Ovary (tissue), 9 donors: ENCODE measurements around the gene AP5S1. TPM values are rescaled to one million over a fixed set of nuclear protein-coding genes. Genes with fewer than 3 reads are reported as not detected.

ENCODE experiments used
- DNase-seq, 5 donors: peaks; one replicate each; pipeline ENCODE4 v3.0.0-alpha.2; 2019 to 2020
- H3K27ac ChIP-seq, 2 donors: fragments of 200-600 bp; one replicate each; pipeline versions ENCODE4 v1.5.1 to v1.8.0; 2019 to 2022
- H3K27me3 ChIP-seq: fragments of 200-600 bp; one replicate; pipeline ENCODE4 v1.8.0; 2022
- H3K36me3 ChIP-seq: fragments of 200-600 bp; sonication (generic); one replicate; pipeline ENCODE4 v1.5.1; 2019
- H3K4me1 ChIP-seq: one replicate; pipeline ENCODE4 v1.8.1; 2013; ENCODE audit warnings: mild to moderate bottlenecking, moderate library complexity; ENCODE audit not compliant: insufficient read depth
- H3K4me3 ChIP-seq: fragments of 200-600 bp; sonication (generic); one replicate; pipeline ENCODE4 v1.5.1; 2017
- H3K9me3 ChIP-seq, 2 donors: fragments of 200-600 bp in 1 of 2; sonication (generic) in 1 of 2; one replicate each; pipeline versions ENCODE4 v1.5.1 to v1.8.1; 2013 to 2019; ENCODE audit warnings: mild to moderate bottlenecking in 1 of 2, moderate library complexity in 1 of 2
- EP300 ChIP-seq: sonication (generic); formaldehyde crosslinking; IDR thresholded peaks from one replicate; pipeline ENCODE4 v1.6.1; 2017; ENCODE audit warnings: antibody characterized with exemption
- POLR2A ChIP-seq: fragments of 450-650 bp; IDR thresholded peaks from one replicate; pipeline ENCODE4 v1.6.1; 2017; ENCODE audit warnings: antibody characterized with exemption, mild to moderate bottlenecking, moderate library complexity
- WGBS, 3 donors: extraction: QIAGEN DNeasy Blood & Tissue Kit in 1 of 3; methylation state at CpG; one replicate each; pipeline versions ENCODE4 v1.1.5 to v1.1.7; 2013 to 2017; 5-methylcytosine and 5-hydroxymethylcytosine counted together
- intact Hi-C, 4 donors: fragments of 100-400 bp; cut with DNase I; formaldehyde crosslinking; loops; one replicate each; pipeline versions ENCODE4 v1.11.0 to v1.15.1; 2022 to 2023
- polyA plus RNA-seq, 2 donors: library from polyadenylated mRNA; stranded (reverse); fragments of 200-250 nt in 1 of 2; fragments of 350-450 nt in 1 of 2; fragmentation: Illumina TruSeq in 1 of 2; extraction: RNeasy Lipid Tissue Mini Kit (QIAGEN cat#74804) in 1 of 2; gene quantifications; one replicate each; pipeline ENCODE4 v1.2.3, GENCODE V29; 2013 to 2014
- total RNA-seq, 7 donors: library from RNA; depleted of rRNA in 2 of 7; stranded (reverse); fragments of >200 nt in 2 of 7; fragmentation: NEBNext Ultra II Directional in 3 of 7; extraction: Animal tissue kit (Norgen Biotek cat#: 25700) in 3 of 7; gene quantifications; one replicate each; pipeline versions ENCODE4 v1.1.0 to v1.2.4, GENCODE V29; 2016 to 2023
- TF ChIP-seq, protein P1 (sequence below), 3 donors: fragments of 450-650 bp in 2 of 3; fragments of 200-600 bp in 1 of 3; IDR thresholded peaks; one replicate each; pipeline versions ENCODE4 v1.5.1 to v1.8.0; 2016 to 2022; ENCODE audit warnings: antibody characterized with exemption in 3 of 3, mild to moderate bottlenecking in 1 of 3
- donor health status: DM: no; HTN: no; CAD: no; lungs with moderate emphysema.
- donor health status: DM: no; HTN: no; CAD: no.
- donor health status: Bipolar disorder and iron deficiency.
- donor health status: DM: yes; HTN: yes; CAD: no.
- donor health status: DM: no; HTN: no; CAD: no.
- donor health status: DM: yes; HTN: yes; CAD: no.

AP5S1 gene
- total and polyA plus RNA-seq, 9 donors = 2.9 to 15.3 (median 10.4) TPM

DNA sequence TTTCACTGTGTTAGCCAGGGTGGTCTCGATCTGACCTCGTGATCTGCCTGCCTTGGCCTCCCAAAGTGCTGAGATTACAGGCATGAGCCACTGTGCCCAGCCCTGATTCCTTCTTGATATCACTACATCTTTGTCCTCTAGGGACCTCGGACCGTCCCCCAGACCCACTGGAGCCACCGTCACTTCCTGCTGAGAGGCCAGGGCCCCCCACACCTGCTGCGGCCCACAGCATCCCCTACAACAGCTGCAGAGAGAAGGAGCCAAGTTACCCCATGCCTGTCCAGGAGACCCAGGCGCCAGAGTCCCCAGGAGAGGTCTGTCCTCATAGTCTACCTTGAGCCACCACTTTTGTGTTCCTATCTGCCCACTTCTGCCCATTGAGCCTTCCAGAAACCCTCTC, 40.8 kb downstream of the AP5S1 start:
- WGBS, 3 donors = 93 to 98% (median 94%) methylated on average over 7 of the region's 7 CpGs
- H3K27me3 ChIP-seq = no peaks in the 10 kb centered on the region
- no peak overlapping the region for H3K27ac ChIP-seq
- DNase-seq = no peak
- H3K9me3 ChIP-seq = no peaks in the 10 kb centered on the region
- no peaks in the 10 kb centered on the region for H3K36me3 ChIP-seq
- H3K4me3 ChIP-seq = no peak overlapping the region
- TF ChIP-seq, protein P1, sequence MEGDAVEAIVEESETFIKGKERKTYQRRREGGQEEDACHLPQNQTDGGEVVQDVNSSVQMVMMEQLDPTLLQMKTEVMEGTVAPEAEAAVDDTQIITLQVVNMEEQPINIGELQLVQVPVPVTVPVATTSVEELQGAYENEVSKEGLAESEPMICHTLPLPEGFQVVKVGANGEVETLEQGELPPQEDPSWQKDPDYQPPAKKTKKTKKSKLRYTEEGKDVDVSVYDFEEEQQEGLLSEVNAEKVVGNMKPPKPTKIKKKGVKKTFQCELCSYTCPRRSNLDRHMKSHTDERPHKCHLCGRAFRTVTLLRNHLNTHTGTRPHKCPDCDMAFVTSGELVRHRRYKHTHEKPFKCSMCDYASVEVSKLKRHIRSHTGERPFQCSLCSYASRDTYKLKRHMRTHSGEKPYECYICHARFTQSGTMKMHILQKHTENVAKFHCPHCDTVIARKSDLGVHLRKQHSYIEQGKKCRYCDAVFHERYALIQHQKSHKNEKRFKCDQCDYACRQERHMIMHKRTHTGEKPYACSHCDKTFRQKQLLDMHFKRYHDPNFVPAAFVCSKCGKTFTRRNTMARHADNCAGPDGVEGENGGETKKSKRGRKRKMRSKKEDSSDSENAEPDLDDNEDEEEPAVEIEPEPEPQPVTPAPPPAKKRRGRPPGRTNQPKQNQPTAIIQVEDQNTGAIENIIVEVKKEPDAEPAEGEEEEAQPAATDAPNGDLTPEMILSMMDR (IDR thresholded peaks at IDR 0.05) = no peak
- no peak for TF ChIP-seq EP300
- no peak for TF ChIP-seq POLR2A
- intact Hi-C loops = no loop called here
- H3K4me1 ChIP-seq = no peaks in the 10 kb centered on the region

DNA sequence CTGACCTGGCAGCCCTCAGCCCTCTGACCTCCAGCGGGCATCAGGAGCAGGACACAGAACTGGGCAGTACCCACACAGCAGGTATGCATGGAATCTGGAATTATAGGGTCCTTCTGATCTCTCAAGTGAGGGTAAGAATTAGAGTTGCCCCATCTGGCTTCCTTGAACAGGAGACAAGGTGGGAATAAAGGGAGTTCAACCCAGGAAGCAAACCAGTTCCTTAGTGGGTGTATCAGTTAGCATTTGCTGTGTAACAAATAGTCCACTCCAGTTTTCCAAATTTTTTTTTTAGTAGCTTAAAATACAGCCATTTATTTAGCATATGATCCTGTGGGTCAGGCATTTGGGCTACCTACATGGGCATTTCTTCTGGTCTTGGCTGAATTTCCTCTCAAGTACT, 42.0 kb downstream of the AP5S1 start:
- no peaks in the 10 kb centered on the region for H3K27me3 ChIP-seq
- intact Hi-C loops = no loop called here
- no peaks in the 10 kb centered on the region for H3K36me3 ChIP-seq
- 96 to 100% (median 100%) methylated on average over 1 of the region's 1 CpG for WGBS, 3 donors
- no peaks in the 10 kb centered on the region for H3K9me3 ChIP-seq
- DNase-seq = no peak
- H3K4me3 ChIP-seq = no peak overlapping the region
- H3K4me1 ChIP-seq = no peaks in the 10 kb centered on the region
- TF ChIP-seq EP300 = no peak
- TF ChIP-seq POLR2A = no peak
- TF ChIP-seq, protein P1 (IDR thresholded peaks at IDR 0.05) = no peak
- no peak overlapping the region for H3K27ac ChIP-seq

DNA sequence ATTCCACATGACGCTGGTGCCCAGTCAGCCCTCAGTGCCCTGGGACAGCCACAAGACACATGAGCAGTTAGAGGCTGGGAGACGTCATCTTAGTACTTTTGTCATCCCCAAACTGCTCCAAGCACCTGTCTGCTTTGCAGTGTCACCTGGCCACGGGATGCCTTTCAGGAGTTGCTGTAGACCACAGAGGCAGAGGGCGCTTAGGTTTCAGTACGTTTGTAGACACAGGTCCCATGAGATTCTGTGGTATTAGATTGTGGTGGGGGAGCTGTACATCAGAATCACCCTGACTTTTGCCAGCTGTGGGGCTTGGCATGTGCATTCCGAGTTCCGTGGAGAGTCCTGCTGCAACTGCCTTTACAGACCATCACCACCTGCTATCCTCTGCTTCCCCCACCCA, 43.0 kb downstream of the AP5S1 start:
- no peaks in the 10 kb centered on the region for H3K27me3 ChIP-seq
- WGBS, 3 donors = 69 to 79% (median 79%) methylated on average over 6 to 7 of the region's 7 CpGs
- H3K4me1 ChIP-seq = no peaks in the 10 kb centered on the region
- no peak overlapping the region for H3K4me3 ChIP-seq
- H3K27ac ChIP-seq = no peak overlapping the region
- no peaks in the 10 kb centered on the region for H3K36me3 ChIP-seq
- intact Hi-C loops = no loop called here
- H3K9me3 ChIP-seq = no peaks in the 10 kb centered on the region
- TF ChIP-seq, protein P1 (IDR thresholded peaks at IDR 0.05) = no peak
- no peak for TF ChIP-seq POLR2A
- TF ChIP-seq EP300 = no peak
- no peak for DNase-seq

DNA sequence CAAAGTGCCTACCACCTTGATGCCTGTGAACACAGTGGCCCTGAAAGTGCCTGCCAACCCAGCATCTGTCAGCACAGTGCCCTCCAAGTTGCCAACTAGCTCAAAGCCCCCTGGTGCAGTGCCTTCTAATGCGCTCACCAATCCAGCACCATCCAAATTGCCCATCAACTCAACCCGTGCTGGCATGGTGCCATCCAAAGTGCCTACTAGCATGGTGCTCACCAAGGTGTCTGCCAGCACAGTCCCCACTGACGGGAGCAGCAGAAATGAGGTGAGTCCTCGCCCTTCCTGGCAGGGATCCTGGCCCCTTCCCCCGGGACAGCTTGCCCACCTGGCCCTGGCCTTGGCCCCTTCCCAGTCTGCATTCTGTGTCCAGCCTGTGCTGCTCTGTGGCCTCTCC, 44.2 kb downstream of the AP5S1 start:
- intact Hi-C loops = no loop called here
- 58 to 79% (median 67%) methylated on average over 5 of the region's 5 CpGs for WGBS, 3 donors
- no peaks in the 10 kb centered on the region for H3K9me3 ChIP-seq
- TF ChIP-seq EP300 = no peak
- TF ChIP-seq, protein P1 (IDR thresholded peaks at IDR 0.05) = no peak
- TF ChIP-seq POLR2A = no peak
- H3K4me3 ChIP-seq = no peak overlapping the region
- H3K27ac ChIP-seq = no peak overlapping the region
- no peaks in the 10 kb centered on the region for H3K4me1 ChIP-seq
- peak in 3 of 5 donors; percentile 39 to 51 (median 44) for DNase-seq
- H3K36me3 ChIP-seq = no peaks in the 10 kb centered on the region
- H3K27me3 ChIP-seq = no peaks in the 10 kb centered on the region
